Measurements from ENCODE around the gene MYOC. TPM values are rescaled to one million over a fixed set of nuclear protein-coding genes. Genes with fewer than 3 reads are reported as not detected.
"Not testable (repeated sequence)": the region's sequence is repeated elsewhere in the genome, so short reads cannot be mapped to it uniquely, and the experiment has no call there.

Gene MYOC
- total RNA-seq, 1 donor from 2014 or later: not detected

- TF ChIP-seq EZH2 (IDR thresholded peaks at IDR 0.05; ENCODE audit: insufficient read depth, low read length): no peak
- TF ChIP-seq, protein P1, sequence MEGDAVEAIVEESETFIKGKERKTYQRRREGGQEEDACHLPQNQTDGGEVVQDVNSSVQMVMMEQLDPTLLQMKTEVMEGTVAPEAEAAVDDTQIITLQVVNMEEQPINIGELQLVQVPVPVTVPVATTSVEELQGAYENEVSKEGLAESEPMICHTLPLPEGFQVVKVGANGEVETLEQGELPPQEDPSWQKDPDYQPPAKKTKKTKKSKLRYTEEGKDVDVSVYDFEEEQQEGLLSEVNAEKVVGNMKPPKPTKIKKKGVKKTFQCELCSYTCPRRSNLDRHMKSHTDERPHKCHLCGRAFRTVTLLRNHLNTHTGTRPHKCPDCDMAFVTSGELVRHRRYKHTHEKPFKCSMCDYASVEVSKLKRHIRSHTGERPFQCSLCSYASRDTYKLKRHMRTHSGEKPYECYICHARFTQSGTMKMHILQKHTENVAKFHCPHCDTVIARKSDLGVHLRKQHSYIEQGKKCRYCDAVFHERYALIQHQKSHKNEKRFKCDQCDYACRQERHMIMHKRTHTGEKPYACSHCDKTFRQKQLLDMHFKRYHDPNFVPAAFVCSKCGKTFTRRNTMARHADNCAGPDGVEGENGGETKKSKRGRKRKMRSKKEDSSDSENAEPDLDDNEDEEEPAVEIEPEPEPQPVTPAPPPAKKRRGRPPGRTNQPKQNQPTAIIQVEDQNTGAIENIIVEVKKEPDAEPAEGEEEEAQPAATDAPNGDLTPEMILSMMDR (IDR thresholded peaks at IDR 0.05; ENCODE audit: insufficient read depth, low read depth, low read length): no peak
Observed at GRCh38 chr1:171606402-171606941, 46.0 kb downstream of the MYOC start.

DNA sequence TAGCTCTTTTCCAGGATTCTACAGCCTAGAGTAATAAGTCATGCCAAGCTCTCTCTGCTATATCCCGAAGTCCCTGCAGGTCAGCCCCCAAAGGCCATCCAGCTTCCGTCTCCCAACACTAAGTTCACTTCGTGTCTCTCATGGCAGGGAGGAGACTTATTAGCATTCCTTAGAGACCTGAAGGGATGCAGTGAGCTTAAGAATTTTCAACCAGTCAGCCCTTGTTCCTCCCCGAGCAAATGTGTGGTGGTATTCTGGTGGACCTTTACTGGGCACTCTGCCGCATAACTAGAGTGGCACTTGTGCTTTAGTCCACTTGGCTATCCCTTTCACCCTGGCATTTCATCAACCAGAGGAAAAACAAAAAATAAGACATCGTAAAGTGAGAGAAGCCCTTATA lies 49.4 kb downstream of the MYOC start:
- not testable (repeated sequence) for H3K4me1 ChIP-seq (ENCODE audit: insufficient read depth, low read length); H3K79me2 ChIP-seq (ENCODE audit: insufficient read depth, low read length); H3K9ac ChIP-seq (ENCODE audit: low read length); DNase-seq (ENCODE audit: low read depth); H3K9me3 ChIP-seq (ENCODE audit: insufficient read depth, low read depth, low read length); H3K27ac ChIP-seq (ENCODE audit: low read depth, low read length); H3K36me3 Mint-ChIP-seq (ENCODE audit: low read depth, unreplicated experiment); H3K4me3 ChIP-seq (ENCODE audit: insufficient read depth, low read depth, low read length); H3K4me3 Mint-ChIP-seq (ENCODE audit: unreplicated experiment); H4K20me1 ChIP-seq (ENCODE audit: insufficient read depth, low read length); H3K4me1 Mint-ChIP-seq (ENCODE audit: low read depth, unreplicated experiment); H3K27me3 Mint-ChIP-seq (ENCODE audit: low read depth, unreplicated experiment); H2AFZ ChIP-seq (ENCODE audit: low read depth, low read length); H3K4me2 ChIP-seq (ENCODE audit: low read length); H3K27me3 ChIP-seq (ENCODE audit: insufficient read depth, low read length); H3K36me3 ChIP-seq (ENCODE audit: insufficient read depth, low read length); H3K27ac Mint-ChIP-seq (ENCODE audit: unreplicated experiment); FAIRE-seq; H3K9me3 Mint-ChIP-seq (ENCODE audit: unreplicated experiment)

More at GRCh38 chr1:171606402-171606941, 46.0 kb downstream of the MYOC start:
- H3K9ac ChIP-seq (ENCODE audit: low read length): no peak overlapping the region
- no peak overlapping the region for H2AFZ ChIP-seq (ENCODE audit: low read depth, low read length)
- no peak for FAIRE-seq
- peaks cover 4% of the 10 kb centered on the region for H3K4me1 Mint-ChIP-seq (ENCODE audit: low read depth, unreplicated experiment)
- DNase-seq (ENCODE audit: low read depth): no peak
- no peak overlapping the region for H3K27ac Mint-ChIP-seq (ENCODE audit: unreplicated experiment)
- H3K27me3 ChIP-seq (ENCODE audit: insufficient read depth, low read length): no peaks in the 10 kb centered on the region
- no peaks in the 10 kb centered on the region for H3K9me3 ChIP-seq (ENCODE audit: insufficient read depth, low read depth, low read length)
- no peaks in the 10 kb centered on the region for H3K9me3 Mint-ChIP-seq (ENCODE audit: unreplicated experiment)
- H3K27me3 Mint-ChIP-seq (ENCODE audit: low read depth, unreplicated experiment): no peaks in the 10 kb centered on the region
- no peaks in the 10 kb centered on the region for H4K20me1 ChIP-seq (ENCODE audit: insufficient read depth, low read length)
- H3K79me2 ChIP-seq (ENCODE audit: insufficient read depth, low read length): no peaks in the 10 kb centered on the region
- H3K36me3 Mint-ChIP-seq (ENCODE audit: low read depth, unreplicated experiment): no peaks in the 10 kb centered on the region
- no peak overlapping the region for H3K4me3 Mint-ChIP-seq (ENCODE audit: unreplicated experiment)
- no peaks in the 10 kb centered on the region for H3K36me3 ChIP-seq (ENCODE audit: insufficient read depth, low read length)
- H3K4me2 ChIP-seq (ENCODE audit: low read length): no peak overlapping the region
- no peak overlapping the region for H3K27ac ChIP-seq (ENCODE audit: low read depth, low read length)
- H3K4me3 ChIP-seq (ENCODE audit: insufficient read depth, low read depth, low read length): no peak overlapping the region
- no peaks in the 10 kb centered on the region for H3K4me1 ChIP-seq (ENCODE audit: insufficient read depth, low read length)

GRCh38 chr1:171600862-171601261 lies 51.6 kb downstream of the MYOC start:
- FAIRE-seq: no peak

DNA sequence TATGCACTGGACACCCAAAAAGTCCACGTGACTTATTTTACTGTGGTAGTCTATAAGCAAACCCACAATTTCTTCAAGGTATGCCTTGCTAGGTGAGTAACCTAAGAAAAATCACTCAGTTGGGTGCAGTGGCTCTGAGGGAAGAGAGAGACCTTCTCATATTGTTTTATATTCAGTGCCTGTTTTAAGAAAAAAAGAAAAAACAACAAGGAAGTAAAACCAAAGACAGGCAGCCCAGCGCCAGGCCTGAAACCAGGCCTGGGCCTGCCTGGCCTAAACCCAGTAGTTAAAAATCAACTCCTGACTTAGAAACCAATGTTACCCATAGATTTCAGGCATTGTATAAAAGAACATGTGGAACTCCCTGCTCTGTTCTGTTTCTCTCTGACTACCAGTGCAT lies 52.2 kb downstream of the MYOC start:
- not testable (repeated sequence) for H3K4me3 ChIP-seq (ENCODE audit: insufficient read depth, low read depth, low read length); H3K4me3 Mint-ChIP-seq (ENCODE audit: unreplicated experiment); H3K27me3 Mint-ChIP-seq (ENCODE audit: low read depth, unreplicated experiment); H3K9me3 ChIP-seq (ENCODE audit: insufficient read depth, low read depth, low read length); H2AFZ ChIP-seq (ENCODE audit: low read depth, low read length); H3K4me1 Mint-ChIP-seq (ENCODE audit: low read depth, unreplicated experiment); H3K9me3 Mint-ChIP-seq (ENCODE audit: unreplicated experiment); H3K79me2 ChIP-seq (ENCODE audit: insufficient read depth, low read length); H4K20me1 ChIP-seq (ENCODE audit: insufficient read depth, low read length); H3K4me2 ChIP-seq (ENCODE audit: low read length); H3K27ac ChIP-seq (ENCODE audit: low read depth, low read length); FAIRE-seq; H3K36me3 ChIP-seq (ENCODE audit: insufficient read depth, low read length); H3K27me3 ChIP-seq (ENCODE audit: insufficient read depth, low read length); H3K9ac ChIP-seq (ENCODE audit: low read length); H3K4me1 ChIP-seq (ENCODE audit: insufficient read depth, low read length); DNase-seq (ENCODE audit: low read depth)
- peak overlapping the region; percentile 34 for H3K27ac Mint-ChIP-seq (ENCODE audit: unreplicated experiment)
- H3K36me3 Mint-ChIP-seq (ENCODE audit: low read depth, unreplicated experiment): peaks cover 11% of the 10 kb centered on the region

More at GRCh38 chr1:171600862-171601261, 51.6 kb downstream of the MYOC start:
- Mint-ChIP-seq H3K9me3 (ENCODE audit: unreplicated experiment) (no peaks in the 10 kb centered on the region), H3K4me3 (ENCODE audit: unreplicated experiment) (no peak overlapping the region), H3K36me3 (ENCODE audit: low read depth, unreplicated experiment) (peaks cover 11% of the 10 kb centered on the region), H3K4me1 (ENCODE audit: low read depth, unreplicated experiment) (no peaks in the 10 kb centered on the region), H3K27ac (ENCODE audit: unreplicated experiment) (no peak overlapping the region), H3K27me3 (ENCODE audit: low read depth, unreplicated experiment) (no peaks in the 10 kb centered on the region)
- no peaks in the 10 kb centered on the region for H4K20me1 ChIP-seq (ENCODE audit: insufficient read depth, low read length)
- no peak overlapping the region for H2AFZ ChIP-seq (ENCODE audit: low read depth, low read length)
- no peaks in the 10 kb centered on the region for H3K27me3 ChIP-seq (ENCODE audit: insufficient read depth, low read length)
- H3K9ac ChIP-seq (ENCODE audit: low read length): no peak overlapping the region
- no peaks in the 10 kb centered on the region for H3K79me2 ChIP-seq (ENCODE audit: insufficient read depth, low read length)
- H3K27ac ChIP-seq (ENCODE audit: low read depth, low read length): no peak overlapping the region
- H3K4me3 ChIP-seq (ENCODE audit: insufficient read depth, low read depth, low read length): no peak overlapping the region
- H3K4me1 ChIP-seq (ENCODE audit: insufficient read depth, low read length): no peaks in the 10 kb centered on the region
- DNase-seq (ENCODE audit: low read depth): no peak
- no peaks in the 10 kb centered on the region for H3K36me3 ChIP-seq (ENCODE audit: insufficient read depth, low read length)
- no peak overlapping the region for H3K4me2 ChIP-seq (ENCODE audit: low read length)
- TF ChIP-seq, protein P1 (IDR thresholded peaks at IDR 0.05; ENCODE audit: insufficient read depth, low read depth, low read length): no peak
- TF ChIP-seq EZH2 (IDR thresholded peaks at IDR 0.05; ENCODE audit: insufficient read depth, low read length): no peak
- H3K9me3 ChIP-seq (ENCODE audit: insufficient read depth, low read depth, low read length): no peaks in the 10 kb centered on the region

All from astrocyte (in vitro differentiated cells and primary cell).